GM18502 (cell line): ENCODE measurements around the gene RIMS1.

Experiments
- ATAC-seq: cut with Tn5 transposase; IDR thresholded peaks from one replicate; pipeline ENCODE4 v1.9.1; 2021; ENCODE audit warnings: mild to moderate bottlenecking; ENCODE audit not compliant: unreplicated experiment, poor library complexity

RIMS1 gene

DNA sequence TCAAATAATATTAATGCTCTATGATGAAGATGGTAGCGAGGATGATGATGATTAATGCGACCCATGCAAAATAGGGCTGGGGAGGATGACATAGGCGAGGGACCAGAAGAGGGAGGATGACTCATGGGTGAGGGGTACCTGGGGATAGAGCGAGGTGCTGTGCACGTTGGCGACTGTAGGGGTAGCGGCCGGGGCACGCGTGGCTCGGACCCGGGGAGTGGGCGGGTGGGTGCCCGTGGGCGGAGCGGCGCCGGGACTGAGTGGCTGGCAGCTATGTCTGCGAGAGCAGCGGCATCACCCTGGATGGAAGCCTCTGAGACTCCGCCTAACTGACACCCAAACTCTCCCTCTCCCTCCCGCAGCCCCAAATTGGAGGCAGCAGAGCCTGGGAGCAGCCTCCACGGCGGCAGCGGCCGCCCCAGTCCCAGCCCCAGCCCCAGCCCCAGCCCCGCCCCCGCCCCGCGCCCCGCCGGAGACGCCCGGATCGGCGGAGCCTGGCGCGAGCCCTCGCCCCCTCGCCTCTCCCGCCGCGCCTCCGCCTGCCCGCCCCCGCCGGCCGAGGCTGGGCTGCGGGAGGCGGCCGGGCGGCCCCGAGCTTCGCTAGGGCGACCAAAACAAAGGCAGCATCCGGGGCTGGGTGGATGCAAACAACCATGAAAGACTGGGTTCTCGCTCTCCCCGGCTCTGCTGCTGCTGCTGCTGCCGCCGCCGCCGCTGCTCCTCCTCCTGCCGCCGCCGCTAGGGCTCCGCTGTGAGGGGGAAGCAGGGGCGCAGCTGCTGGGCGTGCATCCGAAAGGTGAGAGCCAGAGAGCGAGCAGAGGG, at the start of gene RIMS1:
Gene RIMS1 (plus strand): TSS at position 367 of the 822 bp plus-strand sequence. CDS start 474 bp downstream, outside the sequence.
- ATAC-seq: peak; percentile 91

- no peak for ATAC-seq
Observed at GRCh38 chr6:71851214-71851613, 35.1 kb upstream of the RIMS1 start.

GRCh38 chr6:71852948-71853347, 33.4 kb upstream of the RIMS1 start:
- no peak for ATAC-seq

DNA sequence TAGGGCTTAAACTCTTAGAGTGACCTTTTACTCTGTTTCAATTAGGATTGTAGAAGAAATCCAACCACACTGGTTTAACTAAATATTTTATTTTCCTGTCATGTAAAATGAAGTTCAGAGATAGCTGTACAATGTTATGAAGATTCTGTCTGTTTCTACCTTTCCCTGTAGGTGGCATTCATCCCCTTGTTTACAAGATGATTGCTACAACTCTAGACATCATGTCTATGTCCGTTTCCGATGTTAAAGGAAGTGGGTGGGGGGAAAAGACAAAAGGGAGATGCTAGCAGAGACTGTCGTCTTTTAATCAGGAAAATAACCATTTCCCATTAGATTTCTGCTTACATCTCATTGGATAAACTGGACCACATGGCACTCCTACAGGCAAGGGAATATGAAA, 30.9 kb upstream of the RIMS1 start:
- no peak for ATAC-seq

DNA sequence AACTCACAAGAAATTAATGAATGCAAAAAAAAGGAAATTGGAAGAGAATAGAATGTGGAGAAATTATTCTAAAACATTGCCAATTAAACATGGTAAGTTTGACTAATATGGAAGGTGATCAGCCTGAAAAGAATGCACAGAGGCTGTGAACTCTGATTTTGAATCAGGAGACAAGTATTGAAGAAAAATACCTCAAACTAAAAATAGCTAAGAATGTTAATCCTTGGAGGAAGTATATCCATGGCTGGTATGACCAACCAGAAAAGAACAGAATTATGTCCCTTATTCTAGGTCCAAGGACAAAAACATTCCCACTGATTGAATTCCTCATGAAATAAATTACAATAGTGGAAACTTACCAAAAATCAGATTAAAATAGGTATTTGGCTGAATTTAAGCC, 7.3 kb upstream of the RIMS1 start:
- no peak for ATAC-seq

GRCh38 chr6:71887006-71887743, 825 bp downstream of the RIMS1 start:
- no peak for ATAC-seq

DNA sequence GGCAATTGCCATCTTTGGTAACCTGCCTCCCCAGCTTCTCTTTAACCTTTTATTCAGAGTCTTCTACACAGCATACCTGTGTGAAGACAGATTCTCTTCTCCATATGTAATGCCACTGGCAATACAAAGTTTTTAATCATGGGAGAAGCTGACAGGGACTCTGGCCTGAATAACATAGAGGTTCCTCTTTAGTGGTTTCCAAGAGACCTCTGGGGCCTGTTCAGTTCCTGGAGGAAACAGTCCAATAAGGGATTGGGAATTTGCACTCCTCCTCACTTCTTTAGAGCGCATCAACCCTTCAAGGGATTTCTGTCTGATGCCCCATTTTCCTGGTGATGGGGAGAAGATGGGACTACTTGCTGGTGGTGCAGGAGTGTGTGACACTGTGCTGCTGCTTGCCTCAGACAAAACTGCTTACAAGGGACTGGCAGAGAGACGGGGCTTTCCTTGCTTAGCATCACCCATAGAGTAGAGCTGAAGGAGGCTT, 1.4 kb downstream of the RIMS1 start:
- ATAC-seq: no peak

- no peak for ATAC-seq
Observed at GRCh38 chr6:71888756-71889340, 2.5 kb downstream of the RIMS1 start.

DNA sequence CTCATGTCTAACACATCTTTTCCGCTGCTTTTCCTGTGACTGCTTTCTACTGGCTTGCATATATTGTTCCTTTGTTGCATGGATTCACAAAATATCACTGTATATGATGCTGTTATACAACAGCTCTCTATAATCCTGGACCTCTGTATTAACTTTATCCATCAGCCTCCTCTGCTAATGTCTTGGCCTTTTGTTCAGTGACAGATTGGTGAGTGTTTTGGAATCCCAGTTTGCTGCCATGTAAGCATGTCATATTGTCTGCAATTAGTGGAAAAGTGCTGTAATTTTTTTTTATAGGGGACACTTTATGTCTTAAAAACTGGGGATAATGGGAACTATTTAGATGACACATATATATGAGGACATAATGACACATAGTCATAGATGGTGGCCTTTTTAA, 3.0 kb downstream of the RIMS1 start:
- ATAC-seq: no peak

DNA sequence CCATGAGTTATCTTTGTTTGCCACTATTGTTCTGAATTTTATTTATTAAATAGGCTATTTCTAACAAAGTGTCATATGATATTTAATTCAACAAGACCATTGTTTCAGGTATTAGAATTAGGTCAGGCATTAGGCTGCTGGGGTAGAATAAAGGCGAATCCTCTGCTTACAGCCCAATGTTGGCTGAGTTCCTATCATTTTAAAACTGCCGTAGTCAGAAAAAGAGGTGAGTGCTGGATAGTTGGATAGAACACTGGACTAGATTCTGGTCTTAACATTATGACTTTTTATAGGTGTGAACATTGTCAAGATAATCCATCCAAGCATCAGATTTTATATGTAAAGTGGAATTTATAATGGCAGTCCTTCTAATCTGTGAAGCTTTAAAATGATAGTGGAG, 6.3 kb downstream of the RIMS1 start:
- no peak for ATAC-seq

- no peak for ATAC-seq
Observed at GRCh38 chr6:71900642-71901041, 14.3 kb downstream of the RIMS1 start.

- peak; percentile 81 for ATAC-seq
Observed at GRCh38 chr6:71902261-71902660, 15.9 kb downstream of the RIMS1 start.

DNA sequence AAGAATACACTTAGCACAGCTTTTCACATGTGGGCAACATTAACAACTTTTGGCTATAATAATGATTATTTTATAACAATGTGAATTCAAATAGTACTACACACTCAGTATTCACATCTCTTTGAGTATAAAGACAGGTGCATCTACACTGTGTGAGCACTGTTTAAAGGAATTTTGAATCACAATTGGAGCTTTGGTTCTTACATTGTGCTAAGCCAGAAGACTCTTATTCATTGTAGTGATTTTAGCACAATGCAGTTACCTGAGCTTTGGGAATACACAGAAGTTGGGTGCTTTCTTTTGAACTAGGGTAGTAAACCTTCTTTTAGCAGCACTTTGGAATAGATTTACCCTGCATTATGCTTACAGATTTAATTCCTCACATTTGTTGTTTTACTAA, 20.5 kb downstream of the RIMS1 start:
- no peak for ATAC-seq

- peak; percentile 83 for ATAC-seq
Observed at GRCh38 chr6:71908162-71908765, 21.9 kb downstream of the RIMS1 start.

DNA sequence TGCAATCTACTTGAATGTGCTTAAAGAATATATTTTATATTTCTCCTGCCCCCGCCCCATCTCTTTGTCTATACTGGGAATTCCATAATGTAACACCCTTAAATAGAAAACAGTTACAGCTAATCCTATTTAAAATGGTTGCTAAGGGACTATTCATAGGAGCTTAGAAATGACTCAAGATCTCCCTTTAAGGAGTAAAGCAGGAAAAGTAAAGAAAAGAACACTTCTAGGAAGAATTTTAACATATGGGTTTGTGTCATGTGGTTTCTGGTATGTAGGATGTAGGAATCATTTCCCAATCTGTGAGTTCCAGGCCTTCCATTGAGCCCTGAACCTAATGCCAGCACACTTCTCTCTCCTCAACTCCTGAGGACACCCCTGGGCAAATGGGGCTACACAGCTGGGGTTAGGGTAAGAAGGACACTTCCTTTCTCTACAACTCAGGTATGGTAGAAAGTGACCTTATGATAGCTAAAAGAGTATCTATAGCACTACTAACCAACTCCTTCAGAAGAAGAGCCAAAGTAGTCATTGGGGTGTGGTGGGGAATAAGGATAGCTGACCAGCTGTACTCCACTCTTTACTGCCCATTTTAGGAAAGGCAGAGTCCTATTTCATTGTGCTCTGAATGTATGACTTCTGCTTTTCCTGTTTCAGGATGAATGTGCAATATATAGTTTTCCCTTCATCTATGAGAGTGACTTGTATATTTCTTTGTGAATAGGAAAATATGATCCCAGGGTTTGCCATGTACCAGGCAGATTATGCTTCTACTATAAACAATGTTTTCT, 27.3 kb downstream of the RIMS1 start:
- ATAC-seq: no peak

- no peak for ATAC-seq
Observed at GRCh38 chr6:71929047-71929446, 42.7 kb downstream of the RIMS1 start.

DNA sequence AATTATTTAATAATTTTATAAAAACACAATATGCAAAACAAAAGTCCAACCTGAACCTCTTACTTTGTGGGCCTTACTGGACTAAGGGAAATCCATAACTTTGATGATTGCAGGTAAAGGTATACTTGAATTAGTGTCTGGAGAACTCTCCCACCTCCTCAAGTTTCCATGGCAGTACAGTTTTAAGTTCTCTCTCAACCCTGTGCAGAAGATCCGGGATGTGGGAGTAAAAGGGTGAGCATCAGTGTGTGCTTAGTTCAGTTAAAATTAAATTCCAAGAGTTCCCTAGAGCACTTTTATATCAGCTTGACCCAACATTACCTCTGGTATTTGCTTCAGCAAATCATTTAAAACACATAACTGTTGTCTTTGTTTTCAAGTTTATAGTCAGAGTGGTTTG, 47.5 kb downstream of the RIMS1 start:
- ATAC-seq: no peak

- no peak for ATAC-seq
Observed at GRCh38 chr6:71965404-71965803, 79.1 kb downstream of the RIMS1 start.

DNA sequence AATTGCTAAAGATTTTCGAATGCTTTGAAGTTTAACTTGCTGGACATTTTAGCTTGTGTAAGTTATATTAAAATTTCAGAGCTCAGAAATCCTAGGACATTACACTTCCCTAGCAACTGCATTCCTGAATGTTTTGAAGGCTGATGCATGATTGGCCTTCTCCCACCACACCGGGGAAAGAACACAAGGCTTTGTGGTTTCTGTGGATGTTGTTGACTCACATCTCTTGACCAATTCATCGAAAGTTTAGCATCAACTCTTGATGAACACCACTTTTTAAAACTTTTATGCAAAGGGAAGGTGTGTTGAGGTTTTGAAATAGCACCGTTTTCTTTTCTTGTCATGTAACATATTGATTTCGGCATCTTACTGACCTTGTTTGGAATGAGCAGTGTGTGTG, 81.1 kb downstream of the RIMS1 start:
- no peak for ATAC-seq

- peak; percentile 40 for ATAC-seq
Observed at GRCh38 chr6:71977884-71978283, 91.5 kb downstream of the RIMS1 start.
